Measurements from ENCODE around the gene PPFIA3.

GRCh38 chr19:49109051-49109450 is 10.3 kb upstream of the PPFIA3 start:
- no peak for TF ChIP-seq GATA3 (IDR thresholded peaks at IDR 0.05; ENCODE audit: low read depth, low read length)
- no peak for TF ChIP-seq GATA2 (IDR thresholded peaks at IDR 0.05; ENCODE audit: low read depth, low read length)

All from SH-SY5Y (cell line).